ENCODE results near the gene ORMDL3.

- TF ChIP-seq CTCF (IDR thresholded peaks at IDR 0.05) (no peak), POLR2AphosphoS5 (IDR thresholded peaks at IDR 0.05; ENCODE audit: low read depth, low read length) (no peak), SIN3A (IDR thresholded peaks at IDR 0.05; ENCODE audit: borderline replicate concordance, insufficient read depth, low read depth, low read length) (no peak), REST (IDR thresholded peaks at IDR 0.05; ENCODE audit: insufficient read depth in 1 of 2, low read depth in 2 of 2, low read length in 1 of 2) (no peak), TCF7L2 (IDR thresholded peaks at IDR 0.05; ENCODE audit: low read depth, low read length) (no peak)
Measured at GRCh38 chr17:39943702-39944392, 16.4 kb upstream of the ORMDL3 start.
